BLaER1 (cell line): ENCODE results near the gene LPCAT2.
A peak's percentile ranks its signal among the peaks of the same experiment; 100 is the strongest.

ENCODE experiments used
- H3K27ac ChIP-seq: shearing (Covaris generic); formaldehyde crosslinking; 2 replicates; pipeline ENCODE4 v1.8.1; 2022
- H3K27me3 ChIP-seq: shearing (Covaris generic); formaldehyde crosslinking; 2 replicates; pipeline ENCODE4 v1.8.1; 2022
- H3K36me3 ChIP-seq: shearing (Covaris generic); formaldehyde crosslinking; 2 replicates; pipeline ENCODE4 v1.8.1; 2022
- H3K4me1 ChIP-seq: shearing (Covaris generic); formaldehyde crosslinking; 2 replicates; pipeline ENCODE4 v1.8.1; 2022
- H3K4me2 ChIP-seq: shearing (Covaris generic); formaldehyde crosslinking; 2 replicates; pipeline ENCODE4 v1.8.1; 2022
- H3K4me3 ChIP-seq: shearing (Covaris generic); formaldehyde crosslinking; 2 replicates; pipeline ENCODE4 v1.8.1; 2022
- H3K9ac ChIP-seq: shearing (Covaris generic); formaldehyde crosslinking; 2 replicates; pipeline ENCODE4 v1.8.1; 2022
- H3K9me3 ChIP-seq: shearing (Covaris generic); formaldehyde crosslinking; 2 replicates; pipeline ENCODE4 v1.8.1; 2022
- H4K20me1 ChIP-seq: shearing (Covaris generic); formaldehyde crosslinking; 2 replicates; pipeline ENCODE4 v1.8.1; 2022
- Cebpa-rat ChIP-seq: shearing (Covaris generic); IDR thresholded peaks from 2 replicates; pipeline ENCODE4 v1.8.1; 2022

LPCAT2 gene

GRCh38 chr16:55562936-55563335 lies 54.1 kb downstream of the LPCAT2 start:
- H3K9me3 ChIP-seq, result no peaks in the 10 kb centered on the region
- no peaks in the 10 kb centered on the region for H3K36me3 ChIP-seq
- H3K9ac ChIP-seq, result no peak overlapping the region
- H3K4me1 ChIP-seq, result no peaks in the 10 kb centered on the region
- no peak overlapping the region for H3K4me2 ChIP-seq
- no peak overlapping the region for H3K4me3 ChIP-seq
- TF ChIP-seq Cebpa-rat, result no peak
- H3K27me3 ChIP-seq, result no peaks in the 10 kb centered on the region
- no peak overlapping the region for H3K27ac ChIP-seq
- H4K20me1 ChIP-seq, result no peaks in the 10 kb centered on the region

GRCh38 chr16:55563797-55564196 lies 54.9 kb downstream of the LPCAT2 start:
- Histone ChIP-seq H4K20me1 (no peaks in the 10 kb centered on the region), H3K36me3 (no peaks in the 10 kb centered on the region), H3K27ac (no peak overlapping the region), H3K9me3 (no peaks in the 10 kb centered on the region), H3K4me1 (peaks cover 6% of the 10 kb centered on the region), H3K27me3 (no peaks in the 10 kb centered on the region), H3K4me3 (no peak overlapping the region), H3K9ac (no peak overlapping the region), H3K4me2 (no peak overlapping the region)
- no peak for TF ChIP-seq Cebpa-rat

- Histone ChIP-seq H4K20me1 (no peaks in the 10 kb centered on the region), H3K9me3 (no peaks in the 10 kb centered on the region), H3K27me3 (no peaks in the 10 kb centered on the region), H3K4me3 (no peak overlapping the region), H3K27ac (no peak overlapping the region), H3K4me2 (no peak overlapping the region), H3K36me3 (no peaks in the 10 kb centered on the region), H3K9ac (no peak overlapping the region), H3K4me1 (peaks cover 11% of the 10 kb centered on the region)
- TF ChIP-seq Cebpa-rat, result no peak
Observed at GRCh38 chr16:55565086-55565485, 56.2 kb downstream of the LPCAT2 start.

GRCh38 chr16:55566432-55567175 lies 57.7 kb downstream of the LPCAT2 start, which contains the start of gene CAPNS2:
Gene CAPNS2 (plus strand): TSS chr16:55566684. CDS start chr16:55566757, 73 bp downstream.
- no peak for TF ChIP-seq Cebpa-rat

DNA sequence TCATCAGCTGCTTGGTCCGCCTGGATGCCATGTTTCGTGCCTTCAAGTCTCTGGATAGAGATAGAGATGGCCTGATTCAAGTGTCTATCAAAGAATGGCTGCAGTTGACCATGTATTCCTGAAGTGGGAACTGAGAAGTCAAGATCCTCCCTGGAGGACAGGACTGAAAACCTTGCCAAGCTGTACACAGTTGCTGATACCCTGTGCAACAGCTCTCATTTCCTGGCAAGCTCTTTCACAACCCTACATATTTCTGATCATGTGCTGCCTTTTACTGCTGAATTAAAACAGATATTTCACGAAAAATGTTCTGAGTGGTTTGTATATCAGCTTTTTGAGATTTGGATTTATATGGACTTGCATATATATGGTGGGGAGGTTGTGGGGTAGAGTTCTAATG lies 58.5 kb downstream of the LPCAT2 start:
- Histone ChIP-seq H3K9me3 (no peaks in the 10 kb centered on the region), H3K36me3 (no peaks in the 10 kb centered on the region), H3K4me3 (no peak overlapping the region), H3K4me1 (peaks cover 11% of the 10 kb centered on the region), H3K27me3 (no peaks in the 10 kb centered on the region), H3K4me2 (no peak overlapping the region), H3K9ac (no peak overlapping the region), H4K20me1 (no peaks in the 10 kb centered on the region), H3K27ac (no peak overlapping the region)
- TF ChIP-seq Cebpa-rat, result no peak

More at GRCh38 chr16:55566432-55567175, 57.7 kb downstream of the LPCAT2 start, which contains the start of gene CAPNS2:
- Histone ChIP-seq H3K4me1 (peaks cover 11% of the 10 kb centered on the region), H3K36me3 (no peaks in the 10 kb centered on the region), H3K27me3 (no peaks in the 10 kb centered on the region), H3K9me3 (no peaks in the 10 kb centered on the region), H4K20me1 (no peaks in the 10 kb centered on the region), H3K9ac (no peak within 1 kb of the TSS), H3K4me2 (no peak within 1 kb of the TSS), H3K4me3 (no peak within 1 kb of the TSS), H3K27ac (no peak within 1 kb of the TSS)

DNA sequence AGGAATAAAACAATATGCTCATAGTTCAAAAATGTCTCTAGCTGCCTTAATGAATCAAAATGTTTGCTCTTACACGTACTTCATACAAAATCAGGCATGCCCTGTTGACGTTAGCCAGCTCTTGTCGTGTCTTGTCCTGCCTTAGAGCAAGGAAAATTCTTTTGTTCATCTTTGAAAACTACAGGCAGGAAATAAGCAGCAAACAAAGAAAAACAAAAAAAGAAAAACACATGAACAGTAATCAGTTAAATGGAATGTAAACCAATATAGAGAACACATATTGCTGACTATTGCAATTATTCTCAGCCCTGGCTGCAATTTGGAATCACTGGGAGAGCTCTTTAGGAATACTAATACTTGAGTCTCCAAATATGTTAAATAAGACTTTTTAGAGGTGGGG lies 59.3 kb downstream of the LPCAT2 start:
- Histone ChIP-seq H3K4me3 (no peak overlapping the region), H3K27ac (no peak overlapping the region), H3K9me3 (no peaks in the 10 kb centered on the region), H3K4me2 (no peak overlapping the region; the same call in 1 of the 2 replicates), H3K4me1 (peaks cover 11% of the 10 kb centered on the region), H3K9ac (no peak overlapping the region), H3K36me3 (no peaks in the 10 kb centered on the region), H4K20me1 (no peaks in the 10 kb centered on the region), H3K27me3 (no peaks in the 10 kb centered on the region)
- no peak for TF ChIP-seq Cebpa-rat

- TF ChIP-seq Cebpa-rat, result no peak
- no peaks in the 10 kb centered on the region for H3K36me3 ChIP-seq
- H3K4me2 ChIP-seq, result peak overlapping the region; percentile 47
- peaks cover 11% of the 10 kb centered on the region for H3K4me1 ChIP-seq
- no peak overlapping the region for H3K9ac ChIP-seq
- H3K27ac ChIP-seq, result no peak overlapping the region
- no peak overlapping the region for H3K4me3 ChIP-seq
- H4K20me1 ChIP-seq, result no peaks in the 10 kb centered on the region
- no peaks in the 10 kb centered on the region for H3K9me3 ChIP-seq
- H3K27me3 ChIP-seq, result no peaks in the 10 kb centered on the region
Observed at GRCh38 chr16:55569025-55569424, 60.2 kb downstream of the LPCAT2 start.

DNA sequence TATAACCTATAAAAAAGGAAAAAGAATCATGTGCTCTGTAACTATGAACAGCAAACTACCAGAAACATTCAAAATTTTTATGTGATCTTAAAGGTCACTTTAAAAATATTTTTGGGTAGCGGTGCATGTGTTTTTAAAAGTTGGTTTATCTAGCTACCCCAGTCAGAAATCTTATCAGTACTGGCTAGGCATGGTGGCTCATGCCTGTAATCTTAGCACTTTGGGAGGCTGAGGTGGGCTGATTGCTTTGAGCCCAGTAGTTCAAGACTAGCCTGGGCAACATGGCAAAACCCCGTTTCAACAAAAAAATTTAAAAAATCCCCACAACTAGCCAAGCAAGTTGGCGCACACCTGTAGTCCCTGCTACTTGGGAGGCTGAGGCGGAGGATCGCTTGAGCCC lies 61.3 kb downstream of the LPCAT2 start:
- H3K4me2 ChIP-seq, result no peak overlapping the region
- no peak overlapping the region for H3K27ac ChIP-seq
- H4K20me1 ChIP-seq, result no peaks in the 10 kb centered on the region

GRCh38 chr16:55571191-55571897 lies 62.5 kb downstream of the LPCAT2 start:
- Histone ChIP-seq H3K27me3 (no peaks in the 10 kb centered on the region), H3K4me3 (no peak overlapping the region), H3K36me3 (no peaks in the 10 kb centered on the region), H4K20me1 (no peaks in the 10 kb centered on the region), H3K9me3 (no peaks in the 10 kb centered on the region), H3K9ac (no peak overlapping the region), H3K27ac (no peak overlapping the region), H3K4me2 (no peak overlapping the region), H3K4me1 (peaks cover 22% of the 10 kb centered on the region)
- peak; percentile 27; the same call in 1 of the 2 replicates for TF ChIP-seq Cebpa-rat

More for the DNA sequence above, 61.3 kb downstream of the LPCAT2 start:
- Histone ChIP-seq H3K36me3 (no peaks in the 10 kb centered on the region), H3K27me3 (no peaks in the 10 kb centered on the region), H3K4me1 (peaks cover 19% of the 10 kb centered on the region), H3K9me3 (no peaks in the 10 kb centered on the region), H3K4me3 (no peak overlapping the region), H3K9ac (no peak overlapping the region)
- no peak for TF ChIP-seq Cebpa-rat

GRCh38 chr16:55572439-55572838 lies 63.6 kb downstream of the LPCAT2 start:
- no peak for TF ChIP-seq Cebpa-rat
- Histone ChIP-seq H3K4me1 (peaks cover 22% of the 10 kb centered on the region), H4K20me1 (no peaks in the 10 kb centered on the region), H3K27ac (no peak overlapping the region), H3K4me2 (no peak overlapping the region), H3K9ac (no peak overlapping the region), H3K4me3 (no peak overlapping the region), H3K27me3 (no peaks in the 10 kb centered on the region), H3K9me3 (no peaks in the 10 kb centered on the region), H3K36me3 (no peaks in the 10 kb centered on the region)
